Thoracic aorta (tissue), 2 donors: ENCODE results near the gene SPTLC1. TPM values are rescaled to one million over a fixed set of nuclear protein-coding genes. Genes with fewer than 3 reads are reported as not detected.

Source experiments
- ATAC-seq: fragments of 150-250 bp; one replicate; pipeline ENCODE4 v1.8.0; 2017; ENCODE audit warnings: low read depth; ENCODE audit not compliant: insufficient number of reproducible peaks, low FRiP score
- DNase-seq: peaks from one replicate; pipeline ENCODE4 v3.0.0-alpha.2; 2020; ENCODE audit warnings: low spot score
- H3K27ac ChIP-seq, 2 donors: fragments of 200-600 bp; sonication (generic); 1 replicate in 1 of 2; 2 replicates in 1 of 2; pipeline ENCODE4 v1.5.1; 2016; ENCODE audit warnings: mild to moderate bottlenecking in 2 of 2, moderate library complexity in 2 of 2
- H3K27me3 ChIP-seq: fragments of 200-600 bp; sonication (generic); replicated peaks from 2 replicates; pipeline ENCODE4 v1.6.0; 2016; ENCODE audit warnings: mild to moderate bottlenecking; ENCODE audit not compliant: insufficient read depth
- H3K36me3 ChIP-seq: fragments of 200-600 bp; sonication (generic); one replicate; pipeline ENCODE4 v1.5.1; 2016
- H3K4me1 ChIP-seq, 2 donors: fragments of 200-600 bp; sonication (generic); 1 replicate in 1 of 2; 2 replicates in 1 of 2; pipeline versions ENCODE4 v1.5.1 to v1.6.0; 2016; ENCODE audit warnings: low read depth in 2 of 2, mild to moderate bottlenecking in 1 of 2; ENCODE audit not compliant: control insufficient read depth in 1 of 2
- H3K4me3 ChIP-seq: fragments of 200-600 bp; sonication (generic); 2 replicates; pipeline ENCODE4 v1.5.1; 2016; ENCODE audit warnings: mild to moderate bottlenecking
- H3K9me3 ChIP-seq: fragments of 200-600 bp; sonication (generic); 2 replicates; pipeline ENCODE4 v1.5.1; 2016
- total RNA-seq, 2 donors: library from RNA; depleted of rRNA; stranded (reverse); fragments of >200 nt; gene quantifications; one replicate each; pipeline versions ENCODE4 v1.1.0 to v1.2.3, GENCODE V29; 2016
- TF ChIP-seq, protein P1 (sequence below): fragments of 200-600 bp; sonication (generic); IDR thresholded peaks from one replicate; pipeline ENCODE4 v1.5.1; 2019; ENCODE audit warnings: antibody characterized with exemption

SPTLC1 gene
- total RNA-seq, 2 donors from 2014 or later, result 45.6 to 74.7 TPM

- DNase-seq (no peak), ATAC-seq (no peak)
- H3K27me3 ChIP-seq, result no peaks in the 10 kb centered on the region
- TF ChIP-seq, protein P1, sequence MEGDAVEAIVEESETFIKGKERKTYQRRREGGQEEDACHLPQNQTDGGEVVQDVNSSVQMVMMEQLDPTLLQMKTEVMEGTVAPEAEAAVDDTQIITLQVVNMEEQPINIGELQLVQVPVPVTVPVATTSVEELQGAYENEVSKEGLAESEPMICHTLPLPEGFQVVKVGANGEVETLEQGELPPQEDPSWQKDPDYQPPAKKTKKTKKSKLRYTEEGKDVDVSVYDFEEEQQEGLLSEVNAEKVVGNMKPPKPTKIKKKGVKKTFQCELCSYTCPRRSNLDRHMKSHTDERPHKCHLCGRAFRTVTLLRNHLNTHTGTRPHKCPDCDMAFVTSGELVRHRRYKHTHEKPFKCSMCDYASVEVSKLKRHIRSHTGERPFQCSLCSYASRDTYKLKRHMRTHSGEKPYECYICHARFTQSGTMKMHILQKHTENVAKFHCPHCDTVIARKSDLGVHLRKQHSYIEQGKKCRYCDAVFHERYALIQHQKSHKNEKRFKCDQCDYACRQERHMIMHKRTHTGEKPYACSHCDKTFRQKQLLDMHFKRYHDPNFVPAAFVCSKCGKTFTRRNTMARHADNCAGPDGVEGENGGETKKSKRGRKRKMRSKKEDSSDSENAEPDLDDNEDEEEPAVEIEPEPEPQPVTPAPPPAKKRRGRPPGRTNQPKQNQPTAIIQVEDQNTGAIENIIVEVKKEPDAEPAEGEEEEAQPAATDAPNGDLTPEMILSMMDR, result no peak
- H3K27ac ChIP-seq, result no peak overlapping the region
- no peaks in the 10 kb centered on the region for H3K36me3 ChIP-seq
- no peaks in the 10 kb centered on the region for H3K4me1 ChIP-seq
- no peak overlapping the region for H3K4me3 ChIP-seq
- no peaks in the 10 kb centered on the region for H3K9me3 ChIP-seq
Observed at GRCh38 chr9:92001244-92001643, 114.0 kb downstream of the SPTLC1 start.

DNA sequence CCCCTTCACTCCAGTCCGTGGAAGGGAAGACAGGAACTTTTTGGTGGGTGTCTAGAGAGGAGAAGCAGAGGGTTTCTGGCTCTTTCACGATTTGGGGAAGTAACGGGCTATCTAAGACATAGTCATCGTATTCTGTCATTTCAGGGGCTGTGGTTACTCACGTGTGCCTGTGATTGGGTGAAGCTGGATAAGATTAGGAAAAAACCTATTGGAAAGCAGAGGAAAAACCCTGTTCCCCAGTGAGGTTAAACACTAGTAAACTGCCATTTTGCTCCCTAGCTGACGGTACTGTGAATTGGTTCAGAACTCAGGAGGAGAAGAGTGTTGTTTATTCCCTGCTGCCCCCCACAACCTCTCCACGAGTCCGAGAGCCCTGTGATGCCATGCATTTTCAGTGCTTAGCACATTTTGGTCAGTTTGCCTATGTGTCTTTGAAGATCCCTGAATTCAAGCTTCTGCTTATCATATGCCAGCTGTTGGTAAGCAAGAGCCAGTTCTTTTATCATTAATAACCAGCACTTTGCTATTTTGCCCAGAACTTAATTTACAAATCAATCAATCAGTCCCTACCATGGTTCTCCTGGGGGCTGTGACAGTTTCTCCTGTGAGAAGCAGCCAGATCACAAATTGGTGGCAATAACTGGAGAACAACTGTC is 120.1 kb downstream of the SPTLC1 start:
- H3K36me3 ChIP-seq, result no peaks in the 10 kb centered on the region
- no peak overlapping the region for H3K4me3 ChIP-seq
- DNase-seq (no peak), ATAC-seq (no peak)
- no peaks in the 10 kb centered on the region for H3K27me3 ChIP-seq
- TF ChIP-seq, protein P1, result no peak
- H3K4me1 ChIP-seq, result no peaks in the 10 kb centered on the region
- H3K27ac ChIP-seq, result no peak overlapping the region
- no peaks in the 10 kb centered on the region for H3K9me3 ChIP-seq

DNA sequence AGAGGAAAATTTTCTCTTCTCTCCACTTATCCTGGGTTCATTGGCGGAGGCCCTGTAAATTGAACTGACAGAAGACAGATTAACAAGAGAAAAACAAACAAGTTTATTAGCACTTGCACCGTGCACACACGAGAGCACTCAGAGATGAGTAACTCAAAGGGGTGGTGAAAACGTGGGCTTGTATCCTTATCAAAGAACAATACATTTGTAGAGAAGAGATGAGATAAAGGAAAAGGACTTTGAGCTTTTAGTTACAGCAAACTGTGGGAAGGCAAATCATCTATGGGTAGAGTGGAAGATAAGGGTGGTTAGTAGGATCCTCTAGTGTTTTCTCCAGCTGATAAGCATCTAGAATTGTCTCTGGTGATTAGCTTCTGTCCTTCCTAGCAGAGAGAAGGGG is 120.8 kb downstream of the SPTLC1 start:
- ATAC-seq (no peak), DNase-seq (no peak)
- H3K4me3 ChIP-seq, result no peak overlapping the region
- TF ChIP-seq, protein P1, result no peak
- no peaks in the 10 kb centered on the region for H3K4me1 ChIP-seq
- H3K27ac ChIP-seq, result no peak overlapping the region
- no peaks in the 10 kb centered on the region for H3K9me3 ChIP-seq
- H3K27me3 ChIP-seq, result no peaks in the 10 kb centered on the region
- no peaks in the 10 kb centered on the region for H3K36me3 ChIP-seq

DNA sequence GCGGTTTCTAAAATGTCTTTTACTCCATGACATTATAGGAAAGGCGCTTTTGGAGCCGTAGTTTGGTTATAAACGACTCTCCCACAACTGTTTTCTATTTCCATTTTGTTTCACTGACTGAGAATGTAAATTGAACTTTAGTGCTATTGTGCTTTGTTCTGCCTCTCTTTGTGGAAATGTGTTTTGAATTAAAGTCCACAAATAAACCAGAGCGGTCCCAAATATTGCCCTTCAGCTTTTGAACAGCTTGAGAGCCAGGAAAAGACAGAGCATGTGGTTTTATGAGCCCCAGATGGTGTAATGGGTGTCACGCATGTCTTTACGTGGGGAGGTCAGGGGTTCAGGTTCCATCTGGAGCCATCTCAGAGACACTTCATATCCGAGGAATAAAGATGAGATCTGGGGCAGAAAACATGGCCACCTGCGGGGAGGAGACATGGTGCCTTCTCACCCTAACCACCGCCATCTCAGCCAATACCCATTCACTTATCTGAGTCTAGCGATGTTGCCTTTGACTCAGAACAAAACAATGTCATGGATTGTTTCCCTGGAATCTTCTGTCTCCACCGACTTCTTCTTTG is 122.7 kb downstream of the SPTLC1 start:
- Histone ChIP-seq H3K27me3 (no peaks in the 10 kb centered on the region), H3K9me3 (no peaks in the 10 kb centered on the region), H3K4me3 (no peak overlapping the region), H3K4me1 (no peaks in the 10 kb centered on the region), H3K27ac (no peak overlapping the region), H3K36me3 (no peaks in the 10 kb centered on the region)
- ATAC-seq (no peak), DNase-seq (no peak)
- TF ChIP-seq, protein P1, result no peak

- Histone ChIP-seq H3K4me1 (no peaks in the 10 kb centered on the region), H3K27me3 (no peaks in the 10 kb centered on the region), H3K36me3 (no peaks in the 10 kb centered on the region), H3K9me3 (no peaks in the 10 kb centered on the region), H3K27ac (no peak overlapping the region), H3K4me3 (no peak overlapping the region)
- DNase-seq (no peak), ATAC-seq (no peak)
- TF ChIP-seq, protein P1, result no peak
Observed at GRCh38 chr9:91991721-91992341, 123.4 kb downstream of the SPTLC1 start.
